HEK293 (cell line): ENCODE measurements around the gene NAE1.

Experiments used
- ZNF366 ChIP-seq: fragments of 450-650 bp; formaldehyde crosslinking; conservative IDR thresholded peaks from 2 replicates; pipeline ENCODE4 v1.5.1; 2016; ENCODE audit warnings: missing biosample characterization, missing genetic modification characterization
- ZNF37A ChIP-seq: fragments of 450-650 bp; IDR thresholded peaks from 2 replicates; pipeline ENCODE4 v1.5.1; 2018; ENCODE audit warnings: missing biosample characterization, missing genetic modification characterization
- TF ChIP-seq, protein P1 (sequence below): sonication (generic); formaldehyde crosslinking; IDR thresholded peaks from 2 replicates; pipeline ENCODE4 v1.8.1; 2022; ENCODE audit warnings: mild to moderate bottlenecking, moderate library complexity, missing genetic modification reagents
- TF ChIP-seq, protein P2 (sequence below): fragments of 450-650 bp; formaldehyde crosslinking; IDR thresholded peaks from 2 replicates; pipeline ENCODE4 v1.5.1; 2016; ENCODE audit warnings: missing biosample characterization, missing genetic modification characterization

DNA sequence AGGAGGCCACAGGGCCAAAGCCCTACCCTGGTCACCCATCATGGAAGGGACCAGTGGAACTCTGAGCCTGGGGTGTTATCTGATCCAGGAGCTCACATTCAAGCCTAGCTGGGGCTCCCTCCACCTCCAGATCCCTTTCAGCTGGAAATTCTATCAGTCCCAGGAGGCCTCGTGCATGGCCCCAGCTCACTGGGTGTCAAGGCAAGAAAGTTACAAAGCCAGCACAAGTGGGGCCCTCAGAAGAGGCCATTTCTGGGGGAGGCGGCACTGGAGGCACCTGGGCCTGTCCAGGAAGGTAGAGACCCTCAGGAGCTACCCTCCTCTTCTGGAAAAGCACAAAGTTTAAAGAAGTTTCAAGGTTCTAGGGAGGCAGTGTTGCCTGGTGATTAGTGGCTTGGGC is 18.2 kb upstream of the NAE1 start:
- TF ChIP-seq, protein P1, sequence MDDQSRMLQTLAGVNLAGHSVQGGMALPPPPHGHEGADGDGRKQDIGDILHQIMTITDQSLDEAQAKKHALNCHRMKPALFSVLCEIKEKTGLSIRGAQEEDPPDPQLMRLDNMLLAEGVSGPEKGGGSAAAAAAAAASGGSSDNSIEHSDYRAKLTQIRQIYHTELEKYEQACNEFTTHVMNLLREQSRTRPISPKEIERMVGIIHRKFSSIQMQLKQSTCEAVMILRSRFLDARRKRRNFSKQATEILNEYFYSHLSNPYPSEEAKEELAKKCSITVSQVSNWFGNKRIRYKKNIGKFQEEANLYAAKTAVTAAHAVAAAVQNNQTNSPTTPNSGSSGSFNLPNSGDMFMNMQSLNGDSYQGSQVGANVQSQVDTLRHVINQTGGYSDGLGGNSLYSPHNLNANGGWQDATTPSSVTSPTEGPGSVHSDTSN = no peak
- no peak for TF ChIP-seq ZNF366
- TF ChIP-seq, protein P2, sequence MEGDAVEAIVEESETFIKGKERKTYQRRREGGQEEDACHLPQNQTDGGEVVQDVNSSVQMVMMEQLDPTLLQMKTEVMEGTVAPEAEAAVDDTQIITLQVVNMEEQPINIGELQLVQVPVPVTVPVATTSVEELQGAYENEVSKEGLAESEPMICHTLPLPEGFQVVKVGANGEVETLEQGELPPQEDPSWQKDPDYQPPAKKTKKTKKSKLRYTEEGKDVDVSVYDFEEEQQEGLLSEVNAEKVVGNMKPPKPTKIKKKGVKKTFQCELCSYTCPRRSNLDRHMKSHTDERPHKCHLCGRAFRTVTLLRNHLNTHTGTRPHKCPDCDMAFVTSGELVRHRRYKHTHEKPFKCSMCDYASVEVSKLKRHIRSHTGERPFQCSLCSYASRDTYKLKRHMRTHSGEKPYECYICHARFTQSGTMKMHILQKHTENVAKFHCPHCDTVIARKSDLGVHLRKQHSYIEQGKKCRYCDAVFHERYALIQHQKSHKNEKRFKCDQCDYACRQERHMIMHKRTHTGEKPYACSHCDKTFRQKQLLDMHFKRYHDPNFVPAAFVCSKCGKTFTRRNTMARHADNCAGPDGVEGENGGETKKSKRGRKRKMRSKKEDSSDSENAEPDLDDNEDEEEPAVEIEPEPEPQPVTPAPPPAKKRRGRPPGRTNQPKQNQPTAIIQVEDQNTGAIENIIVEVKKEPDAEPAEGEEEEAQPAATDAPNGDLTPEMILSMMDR (tag by site-specific recombination) = no peak
- TF ChIP-seq ZNF37A = no peak
